ENCODE data around the gene GMDS.

DNA sequence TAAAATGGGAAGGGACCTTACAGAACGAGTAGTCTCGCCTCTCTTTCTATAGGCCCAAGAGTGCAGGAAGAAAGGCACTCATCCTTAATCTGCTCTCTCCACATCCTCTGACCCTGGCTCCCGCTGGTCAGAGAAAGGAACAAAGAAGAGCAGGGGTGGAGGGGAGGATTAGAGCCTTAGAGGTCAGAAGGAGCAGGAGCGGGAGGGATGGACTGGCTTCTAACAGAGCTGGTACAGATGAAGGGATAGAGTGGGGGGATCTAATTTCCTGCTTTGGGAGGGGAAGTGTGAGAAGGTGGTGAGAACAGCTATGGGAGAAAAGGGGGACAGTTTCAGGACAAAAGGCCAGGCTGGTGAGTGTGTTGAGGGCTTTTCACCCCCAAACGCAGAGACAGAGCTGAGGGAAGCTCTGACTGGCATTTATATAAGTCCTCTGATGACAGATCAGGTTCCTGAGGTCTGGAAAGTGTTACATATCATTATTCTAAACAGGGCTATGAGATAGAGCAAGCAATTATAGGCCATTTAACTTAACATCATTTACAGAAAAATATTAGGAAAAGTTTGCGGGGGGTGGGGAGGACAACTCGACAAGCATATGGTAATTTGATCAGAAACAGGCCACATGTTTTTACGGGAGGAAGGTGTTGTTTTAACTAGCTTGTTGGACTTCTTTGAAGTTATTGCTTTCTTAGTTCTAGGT lies 524.6 kb downstream of the GMDS start:
- TF ChIP-seq, protein P1, sequence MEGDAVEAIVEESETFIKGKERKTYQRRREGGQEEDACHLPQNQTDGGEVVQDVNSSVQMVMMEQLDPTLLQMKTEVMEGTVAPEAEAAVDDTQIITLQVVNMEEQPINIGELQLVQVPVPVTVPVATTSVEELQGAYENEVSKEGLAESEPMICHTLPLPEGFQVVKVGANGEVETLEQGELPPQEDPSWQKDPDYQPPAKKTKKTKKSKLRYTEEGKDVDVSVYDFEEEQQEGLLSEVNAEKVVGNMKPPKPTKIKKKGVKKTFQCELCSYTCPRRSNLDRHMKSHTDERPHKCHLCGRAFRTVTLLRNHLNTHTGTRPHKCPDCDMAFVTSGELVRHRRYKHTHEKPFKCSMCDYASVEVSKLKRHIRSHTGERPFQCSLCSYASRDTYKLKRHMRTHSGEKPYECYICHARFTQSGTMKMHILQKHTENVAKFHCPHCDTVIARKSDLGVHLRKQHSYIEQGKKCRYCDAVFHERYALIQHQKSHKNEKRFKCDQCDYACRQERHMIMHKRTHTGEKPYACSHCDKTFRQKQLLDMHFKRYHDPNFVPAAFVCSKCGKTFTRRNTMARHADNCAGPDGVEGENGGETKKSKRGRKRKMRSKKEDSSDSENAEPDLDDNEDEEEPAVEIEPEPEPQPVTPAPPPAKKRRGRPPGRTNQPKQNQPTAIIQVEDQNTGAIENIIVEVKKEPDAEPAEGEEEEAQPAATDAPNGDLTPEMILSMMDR (IDR thresholded peaks at IDR 0.05; ENCODE audit: borderline replicate concordance, extremely low read depth, low read length, poor library complexity, severe bottlenecking), result no peak
- no peak for TF ChIP-seq EZH2 (IDR thresholded peaks at IDR 0.05; ENCODE audit: borderline replicate concordance, low read depth, low read length, severe bottlenecking)

Measured in DND-41 (cell line).